HG03354 (cell line): ENCODE data around the gene NPIPA2.
"Not testable (repeated sequence)": the region's sequence is repeated elsewhere in the genome, so short reads cannot be mapped to it uniquely, and the experiment has no call there.

Experiments
- ATAC-seq: cut with Tn5 transposase; IDR thresholded peaks from one replicate; pipeline ENCODE4 v1.9.1; 2021; ENCODE audit warnings: mild to moderate bottlenecking; ENCODE audit not compliant: unreplicated experiment, poor library complexity, severe bottlenecking

Gene NPIPA2

GRCh38 chr16:14813890-14814289, 71.6 kb downstream of the NPIPA2 start:
- not testable (repeated sequence) for ATAC-seq
